H1 (cell line): Measurements from ENCODE around the gene POGZ. TPM values are rescaled to one million over a fixed set of nuclear protein-coding genes. Genes with fewer than 3 reads are reported as not detected.

Experiments used
- polyA plus RNA-seq, 7 experiments: library from polyadenylated mRNA; depleted of rRNA in 3 of 7; stranded (reverse) in 5 of 7; unstranded in 2 of 7; fragments of >200 nt in 5 of 7; fragments of 200-250 nt in 2 of 7; gene quantifications; 1 replicate in 5 of 7; 2 replicates in 1 of 7; 4 replicates in 1 of 7; pipeline versions ENCODE4 v1.2.1 to v1.2.3, GENCODE V29; 2011 to 2013; ENCODE audit warnings: missing spikeins in 2 of 7, mixed read lengths in 2 of 7
- small RNA-seq: library from polyadenylated mRNA; stranded (forward); fragments of <200 nt; extraction: miRNeasy Mini kit (QIAGEN cat#:217004); gene quantifications from one replicate; pipeline ENCODE3, GENCODE V24; 2013; ENCODE audit not compliant: insufficient read depth
- total RNA-seq: library from RNA; stranded (reverse); fragmentation: NEBNext Ultra II Directional; extraction: Animal tissue kit (Norgen Biotek cat#: 25700); gene quantifications from 2 replicates; pipeline ENCODE4 v1.2.1, GENCODE V29; 2021

POGZ gene
- total and polyA plus RNA-seq, 2 of the 8 experiments (the other 6 are each of a cell fraction or from before 2014, with no cell fraction given), result 66.4 to 105 TPM

Small RNAs within 50 kb of the gene (small RNA-seq; reads per million reads assigned to genes)
- 1.0 reads per million for gene RNY4P25

Other genes with a start within 250 kb of the POGZ start
- 216 and 226 TPM in 2 replicates for gene PSMD4, start 204.8 kb downstream of the POGZ start, total RNA-seq
- 284 and 293 TPM in 2 replicates for gene PSMD4, start 204.8 kb downstream of the POGZ start, polyA plus RNA-seq (2011; rRNA removed)
- 43.0 and 45.9 TPM in 2 replicates for gene ZNF687, start 177.2 kb downstream of the POGZ start, total RNA-seq
- 69.9 and 91.9 TPM in 2 replicates for gene ZNF687, start 177.2 kb downstream of the POGZ start, polyA plus RNA-seq (2011; rRNA removed)
- gene PI4KB, start 132.1 kb downstream of the POGZ start, total RNA-seq, result 30.1 and 31.0 TPM in 2 replicates
- 33.1 and 37.1 TPM in 2 replicates for gene PI4KB, start 132.1 kb downstream of the POGZ start, polyA plus RNA-seq (2011; rRNA removed)
- 57.6 and 59.7 TPM in 2 replicates for gene RFX5, start 112.2 kb downstream of the POGZ start, total RNA-seq
- gene RFX5, start 112.2 kb downstream of the POGZ start, polyA plus RNA-seq (2011; rRNA removed), result 27.8 and 29.9 TPM in 2 replicates
- 15.3 and 20.0 TPM in 2 replicates for gene SELENBP1, start 86.8 kb downstream of the POGZ start, total RNA-seq
- 32.4 and 39.4 TPM in 2 replicates for gene SELENBP1, start 86.8 kb downstream of the POGZ start, polyA plus RNA-seq (2011; rRNA removed)
- gene PSMB4, start 59.9 kb downstream of the POGZ start, total RNA-seq, result 422 and 430 TPM in 2 replicates
- gene PSMB4, start 59.9 kb downstream of the POGZ start, polyA plus RNA-seq (2011; rRNA removed), result 1,009 and 1,098 TPM in 2 replicates
- gene CGN, start 51.9 kb upstream of the POGZ start, total RNA-seq, result 52.7 and 54.6 TPM in 2 replicates
- gene CGN, start 51.9 kb upstream of the POGZ start, polyA plus RNA-seq (2011; rRNA removed), result 15.9 and 20.4 TPM in 2 replicates
- gene TUFT1, start 80.8 kb upstream of the POGZ start, total RNA-seq, result 10.1 and 10.4 TPM in 2 replicates
- 6.6 and 7.3 TPM in 2 replicates for gene TUFT1, start 80.8 kb upstream of the POGZ start, polyA plus RNA-seq (2011; rRNA removed)
- 61.2 and 65.4 TPM in 2 replicates for gene SNX27, start 152.6 kb upstream of the POGZ start, total RNA-seq
- 15.6 and 23.4 TPM in 2 replicates for gene SNX27, start 152.6 kb upstream of the POGZ start, polyA plus RNA-seq (2011; rRNA removed)